Fibroblast of lung (primary cell): ENCODE measurements around the gene KCTD21. TPM values are rescaled to one million over a fixed set of nuclear protein-coding genes. Genes with fewer than 3 reads are reported as not detected.

Experiments used
- DNase-seq, 2 donors: peaks; one replicate each; pipeline versions ENCODE4 v3.0.0 to v3.0.0-alpha.2; 2010; ENCODE audit warnings: low read depth in 2 of 2
- H2AFZ ChIP-seq: 2 replicates; pipeline ENCODE4 v1.5.1; 2012; ENCODE audit warnings: low read length, control low read depth, inconsistent platforms
- H3K27ac ChIP-seq: 2 replicates; pipeline ENCODE4 v1.5.1; 2011; ENCODE audit warnings: low read length, control low read depth; ENCODE audit not compliant: insufficient read depth
- H3K27me3 ChIP-seq: 2 replicates; pipeline ENCODE4 v1.5.1; 2011; ENCODE audit warnings: mild to moderate bottlenecking, low read length; ENCODE audit not compliant: control insufficient read depth, insufficient read depth
- H3K36me3 ChIP-seq: 2 replicates; pipeline ENCODE4 v1.5.1; 2011; ENCODE audit warnings: low read length; ENCODE audit not compliant: control insufficient read depth, insufficient read depth
- H3K4me1 ChIP-seq: 2 replicates; pipeline ENCODE4 v1.5.1; 2011; ENCODE audit warnings: low read length; ENCODE audit not compliant: control insufficient read depth, insufficient read depth; ENCODE audit errors: extremely low read depth
- H3K4me2 ChIP-seq: 2 replicates; pipeline ENCODE4 v1.5.1; 2011; ENCODE audit warnings: low read length, control low read depth; ENCODE audit not compliant: insufficient read depth; ENCODE audit errors: extremely low read depth
- H3K4me3 ChIP-seq, 4 experiments: fragments of 200-600 bp in 1 of 4; sonication (generic) in 1 of 4; replicated peaks in 1 of 4; 2 replicates each; pipeline ENCODE4 v1.5.1; 2011 to 2016; ENCODE audit warnings: low read length in 4 of 4, low read depth in 3 of 4, mild to moderate bottlenecking in 3 of 4, control low read depth in 2 of 4, inconsistent platforms in 1 of 4, mixed read lengths in 1 of 4; ENCODE audit not compliant: insufficient read depth in 1 of 4; ENCODE audit errors: control extremely low read depth in 1 of 4
- H3K79me2 ChIP-seq: 2 replicates; pipeline ENCODE4 v1.5.1; 2012; ENCODE audit warnings: mild to moderate bottlenecking, low read length, inconsistent platforms; ENCODE audit not compliant: control insufficient read depth, insufficient read depth
- H3K9ac ChIP-seq: 2 replicates; pipeline ENCODE4 v1.5.1; 2011; ENCODE audit warnings: mild to moderate bottlenecking, low read length, control low read depth; ENCODE audit not compliant: insufficient read depth
- H3K9me3 ChIP-seq: 2 replicates; pipeline ENCODE4 v1.5.1; 2012; ENCODE audit warnings: low read depth, low read length; ENCODE audit not compliant: control insufficient read depth, insufficient read depth
- H4K20me1 ChIP-seq: 2 replicates; pipeline ENCODE4 v1.5.1; 2011; ENCODE audit warnings: low read length; ENCODE audit not compliant: control insufficient read depth, insufficient read depth; ENCODE audit errors: extremely low read depth
- CTCF ChIP-seq, 2 donors: IDR thresholded peaks in 1 of 2; conservative IDR thresholded peaks in 1 of 2; 1 replicate in 1 of 2; 2 replicates in 1 of 2; pipeline ENCODE4 v1.5.1; 2011 to 2012; ENCODE audit warnings: low read length in 2 of 2, control low read depth in 1 of 2, inconsistent platforms in 1 of 2, low read depth in 1 of 2, mild to moderate bottlenecking in 1 of 2
- EZH2 ChIP-seq: IDR thresholded peaks from 2 replicates; pipeline ENCODE4 v1.5.1; 2012; ENCODE audit warnings: low read length, control low read depth, mild to moderate bottlenecking; ENCODE audit errors: missing control alignments
- polyA plus RNA-seq, 2 donors: library from polyadenylated mRNA; depleted of rRNA in 1 of 2; stranded (reverse) in 1 of 2; unstranded in 1 of 2; fragments of >200 nt; gene quantifications; 2 replicates each; pipeline ENCODE4 v1.2.1, GENCODE V29; 2011 to 2012; ENCODE audit warnings: missing spikeins in 1 of 2
- total RNA-seq: library from RNA; depleted of rRNA; stranded (reverse); fragments of >200 nt; gene quantifications from 2 replicates; pipeline ENCODE4 v1.2.1, GENCODE V29; 2014

Gene KCTD21
- total and polyA plus RNA-seq, 2 donors (not counting 1 experiment from before 2014, with no cell fraction given), result 8.1 to 15.9 TPM

DNA sequence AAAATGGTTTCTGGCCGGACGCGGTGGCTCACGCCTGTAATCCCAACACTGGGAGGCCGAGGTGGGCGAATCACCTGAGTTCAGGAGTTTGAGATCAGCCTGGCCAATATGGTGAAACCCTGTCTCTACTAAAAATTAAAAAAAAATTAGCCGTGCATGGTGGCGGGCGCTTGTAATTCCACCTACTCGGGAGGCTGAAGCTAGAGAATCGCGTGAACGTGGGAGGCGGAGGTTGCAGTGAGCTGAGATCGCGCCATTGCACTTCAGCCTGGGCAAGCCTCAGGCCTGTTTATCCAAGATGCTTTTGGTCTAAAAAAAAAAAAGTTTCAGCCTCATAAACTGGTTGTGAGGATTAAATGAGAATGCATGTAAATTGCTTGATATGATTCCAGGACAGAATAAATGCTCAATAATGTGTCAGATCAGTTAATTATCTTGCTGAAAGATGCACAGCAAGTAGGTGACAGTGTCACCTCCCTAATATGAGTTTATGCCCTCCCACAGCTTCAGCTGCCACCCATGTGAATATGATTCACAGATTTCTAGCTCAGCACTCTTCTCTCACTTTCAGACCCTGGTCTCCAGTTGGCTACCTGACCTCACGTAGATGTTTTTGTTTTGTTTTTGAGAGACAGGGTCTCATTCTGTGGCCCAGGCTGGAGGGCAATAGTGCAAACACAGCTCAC lies 47.9 kb downstream of the KCTD21 start:
- Histone ChIP-seq H3K27ac (no peak overlapping the region), H3K9ac (no peak overlapping the region), H3K27me3 (no peaks in the 10 kb centered on the region), H3K36me3 (peaks cover 5% of the 10 kb centered on the region), H3K4me1 (peaks cover 4% of the 10 kb centered on the region), H3K4me3 (peak overlapping the region in 3 of 4 experiments; percentile 81 to 97 (median 87)), H4K20me1 (no peaks in the 10 kb centered on the region), H3K79me2 (peaks cover 18% of the 10 kb centered on the region), H3K9me3 (no peaks in the 10 kb centered on the region), H3K4me2 (peak overlapping the region; percentile 21), H2AFZ (no peak overlapping the region)
- TF ChIP-seq CTCF (conservative IDR thresholded peaks at IDR 0.05 in 1 of 2, IDR thresholded peaks at IDR 0.05 in 1 of 2; ENCODE audit: low read depth in 1 of 2, low read length in 2 of 2) (no peak), EZH2 (no peak)
- no peak for DNase-seq

- H2AFZ ChIP-seq, result peak within 1 kb of the TSS; percentile 98
- H3K9me3 ChIP-seq, result no peaks in the 10 kb centered on the region
- peaks cover 18% of the 10 kb centered on the region for H3K79me2 ChIP-seq
- H3K9ac ChIP-seq, result peak within 1 kb of the TSS; percentile 89
- peak within 1 kb of the TSS; percentile 81 to 97 (median 92) for H3K4me3 ChIP-seq
- TF ChIP-seq CTCF (conservative IDR thresholded peaks at IDR 0.05 in 1 of 2, IDR thresholded peaks at IDR 0.05 in 1 of 2; ENCODE audit: low read depth in 1 of 2, low read length in 2 of 2) (no peak), EZH2 (no peak)
- no peaks in the 10 kb centered on the region for H3K27me3 ChIP-seq
- H4K20me1 ChIP-seq, result no peaks in the 10 kb centered on the region
- peak; percentile 94 to 95 for DNase-seq
- H3K36me3 ChIP-seq, result peaks cover 5% of the 10 kb centered on the region
- peaks cover 4% of the 10 kb centered on the region for H3K4me1 ChIP-seq
- peak within 1 kb of the TSS; percentile 91 for H3K27ac ChIP-seq
- H3K4me2 ChIP-seq, result peak within 1 kb of the TSS; percentile 96
Measured at GRCh38 chr11:78139422-78140391, 48.7 kb downstream of the KCTD21 start, which contains the start of gene ALG8. Gene ALG8, minus strand, starts transcription at chr11:78139626. Its CDS starts 38 bp downstream, at chr11:78139588.
